ENCODE data around the gene ARID2.

- TF ChIP-seq POLR2A (IDR thresholded peaks at IDR 0.05) (no peak), CTCF (IDR thresholded peaks at IDR 0.05 in 8 of 11, conservative IDR thresholded peaks at IDR 0.05 in 3 of 11) (no peak)
Measured at GRCh38 chr12:45721954-45722353, 7.6 kb upstream of the ARID2 start.
